K562 (cell line): Measurements from ENCODE around the gene CLCN1. TPM values are rescaled to one million over a fixed set of nuclear protein-coding genes. Genes with fewer than 3 reads are reported as not detected.

Experiments
- ATAC-seq: fragments of 200-7000 bp; cut with Tn5 transposase; 3 replicates; pipeline ENCODE4 v1.9.1; 2020; ENCODE audit warnings: moderate library complexity
- BruUV-seq: library from RNA; stranded (reverse); fragments of 400-500 nt; replicated peaks from 2 replicates; lab custom pipeline; 2021; lab: Mats Ljungman, UMichigan
- CTCF ChIA-PET: fragments of 300-600 bp; formaldehyde crosslinking; extraction: SDS; loops from one replicate; lab custom pipeline; 2021; ENCODE audit warnings: low intra/inter-chr PET ratio; lab: Yijun Ruan, JAX
- POLR2A ChIA-PET: fragments of 300-600, 350-650 bp; sonication (Branson Sonifier 250); formaldehyde crosslinking; extraction: SDS; loops from one replicate; lab custom pipeline; 2021; ENCODE audit warnings: antibody characterized with exemption, inconsistent platforms; lab: Yijun Ruan, JAX
- DNase-seq, 4 experiments: peaks; one replicate each; pipeline versions ENCODE4 v3.0.0 to v3.0.0-alpha.2; 2011 to 2018; ENCODE audit warnings: low spot score in 3 of 4, mixed read lengths in 3 of 4; ENCODE audit errors: extremely low read depth in 1 of 4
- FAIRE-seq: peaks from 2 replicates; lab custom pipeline; 2011; peaks lifted over from hg19 to GRCh38; lab: Jason Lieb, UNC
- H2AFZ ChIP-seq: 2 replicates; pipeline ENCODE4 v1.6.0; 2011; ENCODE audit warnings: low read depth, low read length, control low read depth, inconsistent platforms
- H3K27ac ChIP-seq: fragments of 200-600 bp; 3 replicates; pipeline ENCODE4 v1.8.0; 2011; ENCODE audit warnings: low read depth, mild to moderate bottlenecking, control low read depth, inconsistent platforms, low read length, moderate library complexity, mixed read lengths; ENCODE audit errors: extremely low read depth
- H3K27me3 ChIP-seq, 2 experiments: fragments of 300-600 bp in 1 of 2; 2 replicates in 1 of 2; 3 replicates in 1 of 2; pipeline versions ENCODE4 v1.6.0 to v1.8.0; 2011; ENCODE audit warnings: inconsistent platforms in 2 of 2, low read length in 2 of 2, mild to moderate bottlenecking in 1 of 2, mixed read lengths in 1 of 2, moderate library complexity in 1 of 2; ENCODE audit not compliant: control insufficient read depth in 2 of 2, insufficient read depth in 2 of 2
- H3K36me3 ChIP-seq: fragments of 300-600 bp; 3 replicates; pipeline ENCODE4 v1.8.0; 2011; ENCODE audit warnings: mild to moderate bottlenecking, low read length, inconsistent platforms; ENCODE audit not compliant: control insufficient read depth, insufficient read depth
- H3K4me1 ChIP-seq, 2 experiments: fragments of 200-600 bp in 1 of 2; replicated peaks in 1 of 2; 2 replicates in 1 of 2; 3 replicates in 1 of 2; pipeline versions ENCODE4 v1.5.1 to v1.8.0; 2011; ENCODE audit warnings: inconsistent platforms in 2 of 2, low read length in 2 of 2, mild to moderate bottlenecking in 1 of 2, mixed read lengths in 1 of 2, moderate library complexity in 1 of 2; ENCODE audit not compliant: control insufficient read depth in 2 of 2, insufficient read depth in 2 of 2
- H3K4me2 ChIP-seq: 2 replicates; pipeline ENCODE4 v1.6.1; 2011; ENCODE audit warnings: low read length, control low read depth, inconsistent platforms, mixed read lengths; ENCODE audit not compliant: insufficient read depth
- H3K4me3 ChIP-seq: fragments of 200-600 bp; sonication (generic), shearing (Covaris generic); 2 replicates; pipeline ENCODE4 v1.5.1; 2016; ENCODE audit warnings: control low read depth, inconsistent platforms
- H3K79me2 ChIP-seq: fragments of 200-600 bp; 3 replicates; pipeline ENCODE4 v1.8.0; 2011; ENCODE audit warnings: low read length, inconsistent platforms; ENCODE audit not compliant: control insufficient read depth, insufficient read depth
- H3K9ac ChIP-seq, 2 experiments: 2 replicates each; pipeline versions ENCODE4 v1.6.0 to v1.6.1; 2011; ENCODE audit warnings: low read depth in 2 of 2, low read length in 2 of 2, control low read depth in 1 of 2, inconsistent platforms in 1 of 2, mild to moderate bottlenecking in 1 of 2, mixed read lengths in 1 of 2; ENCODE audit not compliant: insufficient read depth in 1 of 2
- H3K9me1 ChIP-seq: one replicate; pipeline ENCODE4 v1.6.0; 2011; ENCODE audit warnings: inconsistent platforms, mild to moderate bottlenecking, low read length, moderate library complexity; ENCODE audit not compliant: control insufficient read depth, insufficient read depth
- H3K9me3 ChIP-seq: replicated peaks from 2 replicates; pipeline ENCODE4 v1.5.1; 2011; ENCODE audit warnings: low read depth, low read length, inconsistent platforms; ENCODE audit not compliant: control insufficient read depth, insufficient read depth
- H4K20me1 ChIP-seq: replicated peaks from 2 replicates; pipeline ENCODE4 v1.6.1; 2011; ENCODE audit warnings: low read length, inconsistent platforms, mixed read lengths; ENCODE audit not compliant: control insufficient read depth, insufficient read depth
- E2F1 ChIP-seq: sonication (generic); formaldehyde crosslinking; IDR thresholded peaks from 2 replicates; pipeline ENCODE4 v1.8.1; 2023; ENCODE audit warnings: mild to moderate bottlenecking, missing genetic modification reagents, moderate library complexity
- ETV1 ChIP-seq: fragments of 450-650 bp; conservative IDR thresholded peaks from 2 replicates; pipeline ENCODE4 v1.6.1; 2016; ENCODE audit warnings: missing genetic modification characterization, control low read depth, low read depth, missing compliant biosample characterization
- FOXM1 ChIP-seq, 2 experiments: fragments of 450-650 bp in 1 of 2; sonication (generic) in 1 of 2; formaldehyde crosslinking in 1 of 2; IDR thresholded peaks; 2 replicates each; pipeline versions ENCODE4 v1.6.1 to v1.9.0; 2017 to 2022; ENCODE audit warnings: low read depth in 2 of 2, mild to moderate bottlenecking in 2 of 2, missing genetic modification reagents in 1 of 2, moderate library complexity in 1 of 2
- GTF2B ChIP-seq: IDR thresholded peaks from 2 replicates; pipeline ENCODE4 v1.6.1; 2011; ENCODE audit not compliant: insufficient read length; ENCODE audit errors: extremely low read depth
- NR3C1 ChIP-seq: sonication (generic); formaldehyde crosslinking; IDR thresholded peaks from 2 replicates; pipeline ENCODE4 v1.8.1; 2022; ENCODE audit warnings: missing genetic modification reagents
- PATZ1 ChIP-seq: fragments of 250-450 bp; sonication (Bioruptor Pico); IDR thresholded peaks from 2 replicates; pipeline ENCODE4 v1.5.0; 2020; ENCODE audit warnings: mild to moderate bottlenecking, borderline replicate concordance
- PCBP1 ChIP-seq: fragments of 200-400 bp; formaldehyde crosslinking; IDR thresholded peaks from 2 replicates; pipeline ENCODE4 v1.6.1; 2018; ENCODE audit warnings: mild to moderate bottlenecking, low read depth, low read length; ENCODE audit not compliant: poor library complexity, severe bottlenecking
- RBM22 ChIP-seq: fragments of 200-400 bp; formaldehyde crosslinking; IDR thresholded peaks from 2 replicates; pipeline ENCODE4 v1.6.1; 2018; ENCODE audit warnings: low read length, low read depth; ENCODE audit not compliant: poor library complexity, severe bottlenecking
- RCOR1 ChIP-seq, 2 experiments: IDR thresholded peaks; 2 replicates each; pipeline ENCODE4 v1.6.1; 2012; ENCODE audit warnings: low read depth in 2 of 2, low read length in 2 of 2, borderline replicate concordance in 1 of 2, improper control_type of control experiment in 1 of 2
- SNAPC5 ChIP-seq: fragments of 250-450 bp; sonication (Bioruptor Pico); IDR thresholded peaks from 2 replicates; pipeline ENCODE4 v1.8.0; 2021; ENCODE audit warnings: moderate library complexity, mild to moderate bottlenecking, inconsistent platforms
- TCFL5 ChIP-seq: fragments of 250-450 bp; sonication (Bioruptor Pico); conservative IDR thresholded peaks from 2 replicates; pipeline ENCODE4 v1.6.1; 2021; ENCODE audit warnings: mild to moderate bottlenecking, moderate library complexity, matching md5 sums
- TRIM24 ChIP-seq, 2 experiments: fragments of 450-650 bp; IDR thresholded peaks; 2 replicates each; pipeline ENCODE4 v1.6.1; 2016
- ZNF143 ChIP-seq: sonication (generic); formaldehyde crosslinking; IDR thresholded peaks from 2 replicates; pipeline ENCODE4 v1.9.0; 2022; ENCODE audit warnings: mild to moderate bottlenecking, missing genetic modification reagents
- ZNF197 ChIP-seq: fragments of 200-800 bp; sonication (Bioruptor generic); IDR thresholded peaks from 2 replicates; pipeline ENCODE4 v1.6.1; 2016; ENCODE audit warnings: low read depth, missing genetic modification characterization, missing compliant biosample characterization
- ZNF512 ChIP-seq: IDR thresholded peaks from 2 replicates; pipeline ENCODE4 v1.6.1; 2016; ENCODE audit warnings: missing genetic modification characterization, missing compliant biosample characterization
- WGBS: fragments of 100-300 bp; shearing (Covaris generic); methylation state at CpG from one replicate; pipeline ENCODE4 v1.1.6; 2016; ENCODE audit warnings: low coverage, mixed read lengths; ENCODE audit not compliant: insufficient coverage; ENCODE audit errors: missing lambda C conversion rate; 5-methylcytosine and 5-hydroxymethylcytosine counted together
- in situ Hi-C: fragments of 300-500 bp; cut with MboI; formaldehyde crosslinking; loops from 4 replicates; pipeline ENCODE4 v1.15.0; 2018; ENCODE audit warnings: inconsistent platforms, mixed read lengths
- intact Hi-C: fragments of 100-400 bp; cut with micrococcal nuclease; formaldehyde crosslinking; loops from 2 replicates; pipeline ENCODE4 v1.14.2; 2022
- polyA plus RNA-seq, 8 experiments: library from polyadenylated mRNA; depleted of rRNA in 4 of 8; stranded (reverse) in 5 of 8; unstranded in 3 of 8; fragments of >200 nt; fragmentation: Nextera tagmentation in 2 of 8; fragmentation: Illumina TruSeq in 1 of 8; extraction: Ambion mirVana in 2 of 8; extraction: Trizol in 1 of 8; gene quantifications; 2 replicates each; pipeline versions ENCODE4 v1.2.1 to v1.2.3, GENCODE V29; 2011 to 2014; ENCODE audit warnings: inconsistent platforms in 1 of 8, missing spikeins in 1 of 8
- total RNA-seq, 7 experiments: library from RNA; depleted of rRNA in 6 of 7; stranded (reverse); fragments of >200 nt in 6 of 7; fragmentation: Illumina TruSeq in 2 of 7; extraction: Trizol in 2 of 7; gene quantifications; 2 replicates each; pipeline versions ENCODE4 v1.2.1 to v1.2.3, GENCODE V29; 2011 to 2021; ENCODE audit warnings: low replicate concordance in 1 of 7

Gene CLCN1
- total and polyA plus RNA-seq, 9 of the 15 experiments (the other 6 are each of a cell fraction or from before 2014, with no cell fraction given) = 0.01 to 0.11 (median 0.04) TPM; not detected in 4

DNA sequence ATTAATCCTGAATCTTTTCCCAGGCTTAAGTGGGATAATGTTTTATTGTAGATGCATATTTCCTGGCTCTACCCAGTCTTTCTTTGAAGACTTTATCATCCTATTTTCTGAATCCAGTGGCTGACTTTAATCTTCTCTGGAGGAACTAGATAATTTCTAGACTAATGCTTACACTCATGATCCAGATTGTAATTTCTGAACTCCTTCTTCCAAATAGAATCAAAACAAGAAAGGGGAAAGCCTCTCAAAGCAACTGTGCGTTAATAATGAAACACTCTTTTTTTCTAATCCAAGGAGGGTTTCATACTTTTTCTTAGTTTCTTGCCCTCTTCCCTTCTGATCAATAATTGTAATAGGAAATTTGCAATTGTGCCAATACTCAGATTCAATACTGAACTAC, 44.7 kb upstream of the CLCN1 start (continued):
- TF ChIP-seq PATZ1 (CRISPR knock-in tag) (no peak), SNAPC5 (no peak)
- TF ChIP-seq, all 486 proteins: peak for 0

- Histone ChIP-seq H3K4me1 (peaks cover 7 to 8% of the 10 kb centered on the region in 2 experiments; a peak in 3 of 5 replicates), H3K4me2 (no peak overlapping the region), H2AFZ (no peak overlapping the region), H3K9me3 (no peaks in the 10 kb centered on the region), H3K9ac (no peak overlapping the region), H3K27ac (no peak overlapping the region), H3K36me3 (peaks cover 23% of the 10 kb centered on the region; the same call in 2 of the 3 replicates), H3K4me3 (no peak overlapping the region), H3K79me2 (no peaks in the 10 kb centered on the region), H3K27me3 (no peaks in the 10 kb centered on the region), H3K9me1 (no peaks in the 10 kb centered on the region), H4K20me1 (0 out of 2 replicates have a peak, but pooled peaks cover 4% of the 10 kb centered on the region)
- WGBS = 57% methylated on average over 2 of the region's 2 CpGs
- FAIRE-seq (no peak), DNase-seq (no peak), ATAC-seq (no peak)
- ChIA-PET POLR2A (interaction anchor here (0.7 to 1.3 kb wide), 3 partner anchors 8 to 115 kb away, joined by 3 to 9 read pairs (median 4); partner anchors contain the start of gene GSTK1), CTCF (no interaction called here)
- no TSS peak for BruUV-seq
- intact Hi-C loops = no loop called here
- in situ Hi-C loops = no loop called here
- TF ChIP-seq TCFL5 (CRISPR knock-in tag) (no peak), TRIM24 (IDR thresholded peaks at IDR 0.05) (no peak), ZNF512 (tag) (peak; percentile 58), GTF2B (no peak), ZNF197 (no peak), RBM22 (no peak), FOXM1 (IDR thresholded peaks at IDR 0.05; ENCODE audit: low read depth) (no peak), FOXM1 (CRISPR knock-in tag; IDR thresholded peaks at IDR 0.05; ENCODE audit: low read depth) (no peak), RCOR1 (IDR thresholded peaks at IDR 0.05; ENCODE audit: borderline replicate concordance in 1 of 2, low read depth in 2 of 2, low read length in 2 of 2) (no peak), NR3C1 (CRISPR knock-in tag) (no peak), ZNF143 (CRISPR knock-in tag) (no peak), ETV1 (tag) (no peak), E2F1 (CRISPR knock-in tag) (no peak), PCBP1 (peak; percentile 76)
Measured at GRCh38 chr7:143272871-143273270, 43.0 kb upstream of the CLCN1 start.
